Endothelial cell of umbilical vein (primary cell): Measurements from ENCODE around the gene KAZN.

Experiments used
- CTCF ChIP-seq, 2 donors: IDR thresholded peaks; 1 replicate in 1 of 2; 2 replicates in 1 of 2; pipeline ENCODE4 v1.5.1; 2011; ENCODE audit warnings: low read length in 2 of 2, mild to moderate bottlenecking in 2 of 2, moderate library complexity in 2 of 2, control low read depth in 1 of 2, inconsistent platforms in 1 of 2, low read depth in 1 of 2; ENCODE audit not compliant: insufficient read depth in 1 of 2; ENCODE audit errors: extremely low read depth in 1 of 2
- EZH2 ChIP-seq: IDR thresholded peaks from 2 replicates; pipeline ENCODE4 v1.6.1; 2012; ENCODE audit warnings: borderline replicate concordance, low read depth, mild to moderate bottlenecking, moderate library complexity, low read length, inconsistent platforms; ENCODE audit not compliant: severe bottlenecking
- POLR2A ChIP-seq: IDR thresholded peaks from 2 replicates; pipeline ENCODE4 v1.6.1; 2012; ENCODE audit warnings: low read depth, mild to moderate bottlenecking, control low read depth, low read length

GRCh38 chr1:15017120-15017519 lies 418.6 kb downstream of the KAZN start:
- no peak for TF ChIP-seq CTCF (IDR thresholded peaks at IDR 0.05; ENCODE audit: extremely low read depth in 1 of 2, insufficient read depth in 1 of 2, low read depth in 1 of 2, low read length in 2 of 2)
- no peak for TF ChIP-seq EZH2
- no peak for TF ChIP-seq POLR2A
